GM23338 (cell line): ENCODE measurements around the gene SORCS2. TPM values are rescaled to one million over a fixed set of nuclear protein-coding genes. Genes with fewer than 3 reads are reported as not detected.

Source experiments
- ATAC-seq: fragments of 200-7000 bp; cut with Tn5 transposase; 3 replicates; pipeline ENCODE4 v1.9.1; 2020
- DNase-seq: peaks from one replicate; pipeline ENCODE4 v3.0.0-alpha.2; 2015; ENCODE audit warnings: low spot score
- H2AFZ ChIP-seq: fragments of 200-600 bp; sonication (generic); 2 replicates; pipeline ENCODE4 v1.8.0; 2016; ENCODE audit warnings: antibody characterized with exemption, mild to moderate bottlenecking, moderate library complexity
- H3F3A ChIP-seq: fragments of 200-600 bp; sonication (generic); replicated peaks from 2 replicates; pipeline ENCODE4 v1.8.0; 2017; ENCODE audit warnings: antibody characterized with exemption, mixed run types, low read depth
- H3K27ac ChIP-seq: fragments of 200-600 bp; sonication (generic); 2 replicates; pipeline ENCODE4 v1.6.1; 2016; ENCODE audit warnings: low read depth
- H3K27me3 ChIP-seq: fragments of 200-600 bp; sonication (generic); 2 replicates; pipeline ENCODE4 v1.8.0; 2016; ENCODE audit warnings: mild to moderate bottlenecking, mixed run types, moderate library complexity; ENCODE audit not compliant: insufficient read depth
- H3K36me3 ChIP-seq: fragments of 200-600 bp; sonication (generic); 2 replicates; pipeline ENCODE4 v1.8.0; 2016; ENCODE audit warnings: mild to moderate bottlenecking; ENCODE audit not compliant: insufficient read depth
- H3K4me1 ChIP-seq: fragments of 200-600 bp; sonication (generic); 2 replicates; pipeline ENCODE4 v1.8.0; 2016; ENCODE audit warnings: mild to moderate bottlenecking, moderate library complexity; ENCODE audit not compliant: insufficient read depth
- H3K4me2 ChIP-seq: fragments of 200-600 bp; sonication (generic); 2 replicates; pipeline ENCODE4 v1.7.1; 2017; ENCODE audit warnings: mixed run types
- H3K4me3 ChIP-seq: fragments of 200-600 bp; sonication (generic); 2 replicates; pipeline ENCODE4 v1.6.1; 2016; ENCODE audit warnings: mixed run types
- H3K79me2 ChIP-seq: fragments of 200-600 bp; sonication (generic); replicated peaks from 2 replicates; pipeline ENCODE4 v1.8.0; 2017; ENCODE audit warnings: mild to moderate bottlenecking; ENCODE audit not compliant: insufficient read depth
- H3K9me2 ChIP-seq: fragments of 200-600 bp; sonication (generic); 2 replicates; pipeline ENCODE4 v1.8.0; 2017; ENCODE audit not compliant: insufficient read depth
- H4K20me1 ChIP-seq: fragments of 200-600 bp; sonication (generic); replicated peaks from 2 replicates; pipeline ENCODE4 v1.8.0; 2017; ENCODE audit warnings: mild to moderate bottlenecking; ENCODE audit not compliant: insufficient read depth
- H3K27ac Mint-ChIP-seq: 2 replicates; pipeline ENCODE4 v1.8.0; 2020; ENCODE audit warnings: inconsistent platforms, mild to moderate bottlenecking, moderate library complexity, mixed read lengths
- H3K27me3 Mint-ChIP-seq: 3 replicates; pipeline ENCODE4 v1.8.0; 2022; ENCODE audit warnings: low read depth, mild to moderate bottlenecking, moderate library complexity, mixed read lengths, inconsistent platforms; ENCODE audit not compliant: insufficient read depth, poor library complexity
- H3K36me3 Mint-ChIP-seq: 3 replicates; pipeline ENCODE4 v1.8.0; 2021; ENCODE audit warnings: low read depth, mild to moderate bottlenecking, inconsistent platforms, moderate library complexity, mixed read lengths
- H3K4me1 Mint-ChIP-seq: 3 replicates; pipeline ENCODE4 v1.8.0; 2020; ENCODE audit warnings: mild to moderate bottlenecking, inconsistent platforms, mixed read lengths
- H3K4me3 Mint-ChIP-seq: 3 replicates; pipeline ENCODE4 v1.8.0; 2021; ENCODE audit warnings: moderate library complexity, mild to moderate bottlenecking, inconsistent platforms, mixed read lengths
- H3K9me3 Mint-ChIP-seq: 3 replicates; pipeline ENCODE4 v1.8.0; 2020; ENCODE audit warnings: moderate library complexity, mild to moderate bottlenecking, inconsistent platforms, mixed read lengths
- polyA plus RNA-seq: library from polyadenylated mRNA; unstranded; fragments of >200 nt; fragmentation: Nextera tagmentation; extraction: Ambion mirVana; gene quantifications from 2 replicates; pipeline ENCODE4 v1.2.1, GENCODE V29; 2016
- total RNA-seq: library from RNA; depleted of rRNA; stranded (reverse); fragments of >200 nt; shearing (Covaris generic); gene quantifications from 2 replicates; pipeline ENCODE4 v1.2.3, GENCODE V29; 2014
- TF ChIP-seq, protein P1 (sequence below): fragments of 250-450 bp; sonication (Bioruptor Pico); IDR thresholded peaks from 2 replicates; pipeline ENCODE4 v1.5.0; 2020; ENCODE audit warnings: mild to moderate bottlenecking, moderate library complexity
- TF ChIP-seq, protein P2 (sequence below), 2 experiments: fragments of 200-600 bp in 1 of 2; sonication (generic) in 1 of 2; conservative IDR thresholded peaks; 2 replicates each; pipeline versions ENCODE4 v1.5.1 to v1.6.1; 2016 to 2017; ENCODE audit warnings: antibody characterized with exemption in 2 of 2, low read depth in 2 of 2, mild to moderate bottlenecking in 2 of 2, moderate library complexity in 1 of 2

Gene SORCS2
- total and polyA plus RNA-seq, 2 experiments from 2014 or later, result 0.47 to 2.4 TPM

DNA sequence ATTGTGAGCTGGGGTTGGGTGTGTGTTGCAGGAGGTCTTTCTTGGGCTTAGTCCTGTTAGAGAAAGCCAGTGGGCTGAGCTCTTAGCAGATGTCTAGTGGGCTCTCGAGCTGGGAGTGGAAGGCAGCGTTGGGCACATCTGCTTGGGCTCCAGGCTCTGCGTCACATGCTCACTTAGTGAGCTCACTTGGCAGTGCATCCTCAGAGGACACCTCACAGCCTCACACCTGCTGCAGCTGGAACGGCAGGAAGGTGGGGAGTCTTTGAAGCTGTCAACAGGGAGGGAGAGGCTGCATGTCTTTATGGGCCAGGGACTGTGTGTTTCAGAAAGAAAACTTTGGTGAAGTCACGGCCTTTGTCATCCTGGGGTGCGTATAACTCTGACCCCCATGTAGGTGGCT, 160.1 kb downstream of the SORCS2 start (continued):
- TF ChIP-seq, protein P1, sequence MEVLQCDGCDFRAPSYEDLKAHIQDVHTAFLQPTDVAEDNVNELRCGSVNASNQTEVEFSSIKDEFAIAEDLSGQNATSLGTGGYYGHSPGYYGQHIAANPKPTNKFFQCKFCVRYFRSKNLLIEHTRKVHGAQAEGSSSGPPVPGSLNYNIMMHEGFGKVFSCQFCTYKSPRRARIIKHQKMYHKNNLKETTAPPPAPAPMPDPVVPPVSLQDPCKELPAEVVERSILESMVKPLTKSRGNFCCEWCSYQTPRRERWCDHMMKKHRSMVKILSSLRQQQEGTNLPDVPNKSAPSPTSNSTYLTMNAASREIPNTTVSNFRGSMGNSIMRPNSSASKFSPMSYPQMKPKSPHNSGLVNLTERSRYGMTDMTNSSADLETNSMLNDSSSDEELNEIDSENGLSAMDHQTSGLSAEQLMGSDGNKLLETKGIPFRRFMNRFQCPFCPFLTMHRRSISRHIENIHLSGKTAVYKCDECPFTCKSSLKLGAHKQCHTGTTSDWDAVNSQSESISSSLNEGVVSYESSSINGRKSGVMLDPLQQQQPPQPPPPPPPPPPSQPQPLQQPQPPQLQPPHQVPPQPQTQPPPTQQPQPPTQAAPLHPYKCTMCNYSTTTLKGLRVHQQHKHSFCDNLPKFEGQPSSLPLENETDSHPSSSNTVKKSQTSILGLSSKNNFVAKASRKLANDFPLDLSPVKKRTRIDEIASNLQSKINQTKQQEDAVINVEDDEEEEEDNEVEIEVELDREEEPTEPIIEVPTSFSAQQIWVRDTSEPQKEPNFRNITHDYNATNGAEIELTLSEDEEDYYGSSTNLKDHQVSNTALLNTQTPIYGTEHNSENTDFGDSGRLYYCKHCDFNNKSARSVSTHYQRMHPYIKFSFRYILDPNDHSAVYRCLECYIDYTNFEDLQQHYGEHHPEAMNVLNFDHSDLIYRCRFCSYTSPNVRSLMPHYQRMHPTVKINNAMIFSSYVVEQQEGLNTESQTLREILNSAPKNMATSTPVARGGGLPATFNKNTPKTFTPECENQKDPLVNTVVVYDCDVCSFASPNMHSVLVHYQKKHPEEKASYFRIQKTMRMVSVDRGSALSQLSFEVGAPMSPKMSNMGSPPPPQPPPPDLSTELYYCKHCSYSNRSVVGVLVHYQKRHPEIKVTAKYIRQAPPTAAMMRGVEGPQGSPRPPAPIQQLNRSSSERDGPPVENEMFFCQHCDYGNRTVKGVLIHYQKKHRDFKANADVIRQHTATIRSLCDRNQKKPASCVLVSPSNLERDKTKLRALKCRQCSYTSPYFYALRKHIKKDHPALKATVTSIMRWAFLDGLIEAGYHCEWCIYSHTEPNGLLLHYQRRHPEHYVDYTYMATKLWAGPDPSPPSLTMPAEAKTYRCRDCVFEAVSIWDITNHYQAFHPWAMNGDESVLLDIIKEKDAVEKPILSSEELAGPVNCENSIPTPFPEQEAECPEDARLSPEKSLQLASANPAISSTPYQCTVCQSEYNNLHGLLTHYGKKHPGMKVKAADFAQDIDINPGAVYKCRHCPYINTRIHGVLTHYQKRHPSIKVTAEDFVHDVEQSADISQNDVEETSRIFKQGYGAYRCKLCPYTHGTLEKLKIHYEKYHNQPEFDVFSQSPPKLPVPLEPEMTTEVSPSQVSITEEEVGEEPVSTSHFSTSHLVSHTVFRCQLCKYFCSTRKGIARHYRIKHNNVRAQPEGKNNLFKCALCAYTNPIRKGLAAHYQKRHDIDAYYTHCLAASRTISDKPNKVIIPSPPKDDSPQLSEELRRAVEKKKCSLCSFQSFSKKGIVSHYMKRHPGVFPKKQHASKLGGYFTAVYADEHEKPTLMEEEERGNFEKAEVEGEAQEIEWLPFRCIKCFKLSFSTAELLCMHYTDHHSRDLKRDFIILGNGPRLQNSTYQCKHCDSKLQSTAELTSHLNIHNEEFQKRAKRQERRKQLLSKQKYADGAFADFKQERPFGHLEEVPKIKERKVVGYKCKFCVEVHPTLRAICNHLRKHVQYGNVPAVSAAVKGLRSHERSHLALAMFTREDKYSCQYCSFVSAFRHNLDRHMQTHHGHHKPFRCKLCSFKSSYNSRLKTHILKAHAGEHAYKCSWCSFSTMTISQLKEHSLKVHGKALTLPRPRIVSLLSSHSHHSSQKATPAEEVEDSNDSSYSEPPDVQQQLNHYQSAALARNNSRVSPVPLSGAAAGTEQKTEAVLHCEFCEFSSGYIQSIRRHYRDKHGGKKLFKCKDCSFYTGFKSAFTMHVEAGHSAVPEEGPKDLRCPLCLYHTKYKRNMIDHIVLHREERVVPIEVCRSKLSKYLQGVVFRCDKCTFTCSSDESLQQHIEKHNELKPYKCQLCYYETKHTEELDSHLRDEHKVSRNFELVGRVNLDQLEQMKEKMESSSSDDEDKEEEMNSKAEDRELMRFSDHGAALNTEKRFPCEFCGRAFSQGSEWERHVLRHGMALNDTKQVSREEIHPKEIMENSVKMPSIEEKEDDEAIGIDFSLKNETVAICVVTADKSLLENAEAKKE, result no peak

DNA sequence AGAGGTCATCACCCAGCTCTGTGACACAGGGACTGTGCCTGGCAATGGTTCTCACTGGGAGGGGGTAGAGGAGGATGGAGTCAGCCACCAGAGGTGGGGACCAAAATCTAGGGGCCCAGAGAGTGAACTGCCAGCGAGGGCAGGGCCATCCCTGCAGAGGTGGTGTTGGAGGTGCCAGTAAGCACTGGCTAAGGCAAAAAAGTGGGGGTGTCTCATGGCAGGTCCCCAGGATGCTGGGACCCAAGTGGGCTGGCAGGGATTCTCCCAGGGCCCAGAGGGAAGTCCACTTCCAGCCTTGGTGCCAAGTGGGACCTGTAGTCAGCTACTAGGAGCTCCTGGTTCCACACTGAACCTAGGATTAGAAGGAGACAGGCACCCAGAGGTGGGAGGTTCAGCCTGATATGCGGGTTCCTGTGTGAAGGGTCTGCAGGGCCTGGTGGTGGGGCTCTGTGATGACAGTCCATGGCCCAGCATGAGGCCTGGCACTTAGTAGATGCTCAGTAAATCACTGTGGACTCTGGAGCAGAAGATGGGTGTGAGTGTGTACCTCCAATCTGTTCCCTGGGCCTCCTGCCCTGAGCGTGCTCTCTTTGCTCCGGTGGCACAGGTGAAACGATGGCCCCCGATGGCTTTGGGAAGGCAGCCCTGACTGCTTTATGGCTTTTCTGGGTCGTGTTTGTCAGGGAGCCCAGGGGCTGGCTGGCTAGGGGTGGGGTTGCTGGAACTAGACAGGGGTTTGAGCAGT, 160.9 kb downstream of the SORCS2 start:
- H3K36me3 ChIP-seq, result no peaks in the 10 kb centered on the region
- no peaks in the 10 kb centered on the region; the same call in 2 of the 3 replicates for H3K4me1 Mint-ChIP-seq
- no peak overlapping the region for H3K4me2 ChIP-seq
- no peaks in the 10 kb centered on the region for H3K27me3 ChIP-seq
- DNase-seq, result no peak
- H2AFZ ChIP-seq, result no peak overlapping the region
- H3F3A ChIP-seq, result no peaks in the 10 kb centered on the region
- no peaks in the 10 kb centered on the region for H3K79me2 ChIP-seq
- H3K4me1 ChIP-seq, result no peaks in the 10 kb centered on the region
- no peaks in the 10 kb centered on the region for H3K9me3 Mint-ChIP-seq
- no peaks in the 10 kb centered on the region for H4K20me1 ChIP-seq
- no peaks in the 10 kb centered on the region for H3K36me3 Mint-ChIP-seq
- H3K4me3 Mint-ChIP-seq, result no peak overlapping the region
- no peak overlapping the region for H3K4me3 ChIP-seq
- H3K9me2 ChIP-seq, result no peaks in the 10 kb centered on the region
- ATAC-seq, result no peak
- no peak overlapping the region for H3K27ac ChIP-seq
- H3K27ac Mint-ChIP-seq, result no peak overlapping the region
- peaks cover 9% of the 10 kb centered on the region for H3K27me3 Mint-ChIP-seq
- TF ChIP-seq, protein P1, result no peak
- TF ChIP-seq, protein P2, sequence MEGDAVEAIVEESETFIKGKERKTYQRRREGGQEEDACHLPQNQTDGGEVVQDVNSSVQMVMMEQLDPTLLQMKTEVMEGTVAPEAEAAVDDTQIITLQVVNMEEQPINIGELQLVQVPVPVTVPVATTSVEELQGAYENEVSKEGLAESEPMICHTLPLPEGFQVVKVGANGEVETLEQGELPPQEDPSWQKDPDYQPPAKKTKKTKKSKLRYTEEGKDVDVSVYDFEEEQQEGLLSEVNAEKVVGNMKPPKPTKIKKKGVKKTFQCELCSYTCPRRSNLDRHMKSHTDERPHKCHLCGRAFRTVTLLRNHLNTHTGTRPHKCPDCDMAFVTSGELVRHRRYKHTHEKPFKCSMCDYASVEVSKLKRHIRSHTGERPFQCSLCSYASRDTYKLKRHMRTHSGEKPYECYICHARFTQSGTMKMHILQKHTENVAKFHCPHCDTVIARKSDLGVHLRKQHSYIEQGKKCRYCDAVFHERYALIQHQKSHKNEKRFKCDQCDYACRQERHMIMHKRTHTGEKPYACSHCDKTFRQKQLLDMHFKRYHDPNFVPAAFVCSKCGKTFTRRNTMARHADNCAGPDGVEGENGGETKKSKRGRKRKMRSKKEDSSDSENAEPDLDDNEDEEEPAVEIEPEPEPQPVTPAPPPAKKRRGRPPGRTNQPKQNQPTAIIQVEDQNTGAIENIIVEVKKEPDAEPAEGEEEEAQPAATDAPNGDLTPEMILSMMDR (conservative IDR thresholded peaks at IDR 0.05; ENCODE audit: low read depth in 2 of 2), result no peak
